Measurements from ENCODE around the gene SPEM3. TPM values are rescaled to one million over a fixed set of nuclear protein-coding genes. Genes with fewer than 3 reads are reported as not detected.

The SPEM3 gene
- total RNA-seq, 4 donors from 2014 or later = not detected

- Histone ChIP-seq H3K27me3 (no peaks in the 10 kb centered on the region), H3K4me3 (no peak within 1 kb of the TSS), H3K27ac (no peak within 1 kb of the TSS), H3K4me1 (peaks cover 9 to 14% of the 10 kb centered on the region in 2 donors), H3K36me3 (no peaks in the 10 kb centered on the region), H3K9me3 (no peaks in the 10 kb centered on the region)
- ATAC-seq = no peak
- in situ Hi-C loops (cut with MboI; ENCODE audit: low sequenced_read_pairs in 4 of 4) (no loop called here), intact Hi-C loops (cut with DNase I; ENCODE audit: low total_unique reads) (loop anchor here (10.0 kb wide), 1 partner anchor 277 kb away; the partner anchor contains the start of genes TP53 and WRAP53)
- no peak for DNase-seq
- TF ChIP-seq POLR2A (IDR thresholded peaks at IDR 0.05) = no peak
- TF ChIP-seq CTCF (IDR thresholded peaks at IDR 0.05 in 4 of 5, conservative IDR thresholded peaks at IDR 0.05 in 1 of 5) = no peak
These were observed 21.0 kb upstream of the SPEM3 start, which contains the start of gene NLGN2 for GRCh38 chr17:7407485-7408251. Gene NLGN2 (plus strand): TSS chr17:7407845. CDS start chr17:7408256, 411 bp downstream.

GRCh38 chr17:7408252-7408727, 20.4 kb upstream of the SPEM3 start:
- H3K36me3 ChIP-seq = no peaks in the 10 kb centered on the region
- TF ChIP-seq POLR2A (IDR thresholded peaks at IDR 0.05) = no peak
- ATAC-seq = no peak

GRCh38 chr17:7408863-7409262, 19.8 kb upstream of the SPEM3 start:
- ATAC-seq (no peak), DNase-seq (no peak)
- no peaks in the 10 kb centered on the region for H3K9me3 ChIP-seq
- H3K4me1 ChIP-seq = peaks cover 3 to 9% of the 10 kb centered on the region in 2 donors
- no peak for TF ChIP-seq CTCF (IDR thresholded peaks at IDR 0.05 in 4 of 5, conservative IDR thresholded peaks at IDR 0.05 in 1 of 5)
- TF ChIP-seq POLR2A (IDR thresholded peaks at IDR 0.05) = no peak
- no peak overlapping the region for H3K4me3 ChIP-seq
- H3K36me3 ChIP-seq = no peaks in the 10 kb centered on the region
- H3K27ac ChIP-seq = no peak overlapping the region
- no peaks in the 10 kb centered on the region for H3K27me3 ChIP-seq
- in situ Hi-C loops (cut with MboI; ENCODE audit: low sequenced_read_pairs in 4 of 4) = no loop called here
- intact Hi-C loops (cut with DNase I; ENCODE audit: low total_unique reads) = loop anchor here (10.0 kb wide), 1 partner anchor 276 kb away; the partner anchor contains the start of genes TP53 and WRAP53

More at GRCh38 chr17:7408252-7408727, 20.4 kb upstream of the SPEM3 start:
- intact Hi-C loops (cut with DNase I; ENCODE audit: low total_unique reads) (loop anchor here (10.0 kb wide), 1 partner anchor 277 kb away; the partner anchor contains the start of genes TP53 and WRAP53), in situ Hi-C loops (cut with MboI; ENCODE audit: low sequenced_read_pairs in 4 of 4) (no loop called here)
- H3K4me1 ChIP-seq = peaks cover 3 to 9% of the 10 kb centered on the region in 2 donors
- no peaks in the 10 kb centered on the region for H3K27me3 ChIP-seq
- no peak overlapping the region for H3K27ac ChIP-seq
- H3K4me3 ChIP-seq = no peak overlapping the region
- H3K9me3 ChIP-seq = no peaks in the 10 kb centered on the region
- no peak for DNase-seq

- intact Hi-C loops (cut with DNase I; ENCODE audit: low total_unique reads) = loop anchor here (10.0 kb wide), 1 partner anchor 275 kb away; the partner anchor contains the start of genes TP53 and WRAP53
- no peak overlapping the region for H3K27ac ChIP-seq
- no peak overlapping the region for H3K4me3 ChIP-seq
- peaks cover 3 to 9% of the 10 kb centered on the region in 2 donors for H3K4me1 ChIP-seq
- no peak for DNase-seq
- TF ChIP-seq POLR2A (IDR thresholded peaks at IDR 0.05) (no peak), CTCF (IDR thresholded peaks at IDR 0.05 in 4 of 5, conservative IDR thresholded peaks at IDR 0.05 in 1 of 5) (no peak)
- no peak for ATAC-seq
- no peaks in the 10 kb centered on the region for H3K27me3 ChIP-seq
- no peaks in the 10 kb centered on the region for H3K36me3 ChIP-seq
- H3K9me3 ChIP-seq = no peaks in the 10 kb centered on the region
- in situ Hi-C loops (cut with MboI; ENCODE audit: low sequenced_read_pairs in 4 of 4) = no loop called here
These were observed 18.9 kb upstream of the SPEM3 start for GRCh38 chr17:7409716-7410115.

Measured in gastrocnemius medialis (tissue), 4 donors.